GM10847 (cell line): ENCODE data around the gene PGAP3.

Source experiments
- POLR2A ChIP-seq: IDR thresholded peaks from 2 replicates; pipeline ENCODE4 v1.6.1; 2011; ENCODE audit not compliant: insufficient read length; ENCODE audit errors: extremely low read depth

The PGAP3 gene

DNA sequence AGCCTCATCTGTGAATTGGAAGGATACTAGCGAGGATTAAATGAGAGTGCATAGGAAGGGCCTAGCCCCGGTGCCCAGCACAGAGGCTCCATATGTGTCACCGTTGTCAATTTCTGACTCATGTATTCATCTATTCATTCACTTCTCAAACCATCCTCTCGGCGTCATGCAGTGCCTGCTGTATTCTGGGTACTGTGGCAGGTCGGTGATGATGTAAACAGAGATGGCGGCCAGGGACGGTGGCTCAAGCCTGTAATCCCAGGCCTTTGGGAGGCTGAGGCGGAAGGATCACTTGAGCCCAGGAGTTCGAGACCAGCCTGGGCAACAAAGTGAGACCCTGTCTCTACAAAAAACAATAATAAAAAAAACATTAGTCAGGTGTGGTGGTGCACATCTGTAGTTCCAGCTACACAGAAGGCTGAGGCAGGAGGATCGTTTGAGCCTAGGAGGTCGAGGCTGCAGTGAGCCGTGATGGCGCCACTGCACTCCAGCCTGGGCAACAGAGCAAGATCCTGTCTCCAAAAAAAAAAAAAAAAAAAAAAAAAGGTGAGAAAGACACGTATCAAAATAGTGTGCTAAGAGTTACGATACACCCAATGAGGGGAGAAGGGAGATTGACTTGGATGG lies 65.4 kb downstream of the PGAP3 start:
- TF ChIP-seq POLR2A: no peak

DNA sequence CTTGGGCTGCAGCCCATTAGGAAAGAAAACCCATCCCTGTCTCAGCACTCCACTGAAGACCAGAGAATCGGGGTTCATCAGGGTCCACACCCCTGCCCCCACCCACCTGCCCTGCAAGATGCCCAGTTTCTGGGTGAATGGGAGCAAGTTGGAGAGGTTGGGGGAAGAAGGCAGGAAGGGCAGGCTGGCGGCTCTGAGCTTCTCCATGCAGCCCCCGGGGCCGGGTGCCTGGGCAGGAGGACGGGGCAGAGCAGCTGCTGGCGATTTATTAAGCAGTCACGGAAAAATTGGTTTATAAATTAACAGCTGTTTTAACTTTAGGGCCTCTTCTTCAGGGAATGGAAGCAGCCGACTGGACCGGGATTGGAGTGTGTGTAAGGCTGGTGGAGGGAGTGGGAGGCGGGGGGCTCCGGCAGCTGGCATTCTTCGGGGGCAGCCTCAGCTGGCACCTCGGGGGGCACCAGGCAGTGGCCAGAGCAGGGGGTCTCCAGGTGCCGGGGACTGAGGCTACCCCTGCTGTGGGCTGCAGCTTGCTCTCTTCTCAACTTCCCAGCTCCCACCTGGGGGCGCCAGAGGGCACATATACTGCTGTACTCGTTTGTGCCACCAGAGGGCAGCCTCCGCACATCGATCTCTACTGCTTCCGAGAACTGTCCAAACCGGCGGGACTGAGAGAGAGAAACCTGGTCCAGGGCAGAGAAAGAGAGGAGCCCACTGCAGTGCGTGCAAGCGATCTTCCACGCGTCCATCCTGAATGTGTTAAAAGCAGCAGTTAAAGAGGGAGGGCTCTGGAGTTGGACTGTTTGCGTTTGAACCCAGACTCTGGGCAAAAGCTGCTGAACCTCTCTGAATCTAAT lies 66.1 kb downstream of the PGAP3 start:
- no peak for TF ChIP-seq POLR2A
